Mesenchymal stem cell (in vitro differentiated cells and primary cell): ENCODE measurements around the gene CELA2B.
A peak's percentile ranks its signal among the peaks of the same experiment; 100 is the strongest.

ENCODE experiments used
- DNase-seq: peaks from one replicate; pipeline ENCODE4 v3.0.0-alpha.2; 2013
- H2AFZ ChIP-seq: one replicate; pipeline ENCODE4 v1.6.1; 2013; ENCODE audit warnings: low read depth, mild to moderate bottlenecking, control low read depth, inconsistent platforms, low read length, moderate library complexity
- H2AK5ac ChIP-seq: 2 replicates; pipeline ENCODE4 v1.6.1; 2013; ENCODE audit warnings: low read length, moderate library complexity, mild to moderate bottlenecking, inconsistent platforms; ENCODE audit not compliant: severe bottlenecking
- H2BK120ac ChIP-seq: one replicate; pipeline ENCODE4 v1.6.1; 2013; ENCODE audit warnings: low read depth, mild to moderate bottlenecking, inconsistent platforms, low read length, moderate library complexity
- H2BK12ac ChIP-seq, 2 experiments: one replicate each; pipeline ENCODE4 v1.6.1; 2013; ENCODE audit warnings: inconsistent platforms in 2 of 2, low read length in 2 of 2, mild to moderate bottlenecking in 2 of 2, moderate library complexity in 2 of 2, control low read depth in 1 of 2
- H2BK15ac ChIP-seq: one replicate; pipeline ENCODE4 v1.6.1; 2013; ENCODE audit warnings: mild to moderate bottlenecking, low read depth, inconsistent platforms; ENCODE audit not compliant: poor library complexity, severe bottlenecking
- H2BK5ac ChIP-seq: 2 replicates; pipeline ENCODE4 v1.6.1; 2013; ENCODE audit warnings: low read depth, mild to moderate bottlenecking, low read length, control low read depth, inconsistent platforms; ENCODE audit not compliant: poor library complexity, severe bottlenecking
- H3K14ac ChIP-seq, 2 experiments: one replicate each; pipeline ENCODE4 v1.6.1; 2013; ENCODE audit warnings: inconsistent platforms in 2 of 2, low read length in 2 of 2, control low read depth in 1 of 2, mild to moderate bottlenecking in 1 of 2, moderate library complexity in 1 of 2
- H3K18ac ChIP-seq, 2 experiments: one replicate each; pipeline ENCODE4 v1.6.1; 2013; ENCODE audit warnings: inconsistent platforms in 2 of 2, low read length in 2 of 2, control low read depth in 1 of 2, low read depth in 1 of 2, mild to moderate bottlenecking in 1 of 2
- H3K23ac ChIP-seq, 2 experiments: one replicate each; pipeline ENCODE4 v1.6.1; 2013; ENCODE audit warnings: inconsistent platforms in 2 of 2, low read length in 2 of 2, mild to moderate bottlenecking in 2 of 2, moderate library complexity in 2 of 2, control low read depth in 1 of 2
- H3K27ac ChIP-seq: 2 replicates; pipeline ENCODE4 v1.5.1; 2013; ENCODE audit warnings: mild to moderate bottlenecking, moderate library complexity, low read length, control low read depth, inconsistent platforms; ENCODE audit not compliant: poor library complexity, severe bottlenecking
- H3K27me3 ChIP-seq, 2 experiments: 2 replicates each; pipeline versions ENCODE4 v1.6.1 to v1.7.0; 2013; ENCODE audit warnings: low read length in 2 of 2, mild to moderate bottlenecking in 2 of 2, moderate library complexity in 2 of 2, control low read depth in 1 of 2, inconsistent platforms in 1 of 2; ENCODE audit not compliant: control insufficient read depth in 1 of 2, insufficient read depth in 1 of 2
- H3K36me3 ChIP-seq, 2 experiments: 2 replicates each; pipeline versions ENCODE4 v1.6.1 to v1.7.0; 2013; ENCODE audit warnings: low read length in 2 of 2, control low read depth in 1 of 2, inconsistent platforms in 1 of 2, low read depth in 1 of 2, mild to moderate bottlenecking in 1 of 2; ENCODE audit not compliant: insufficient read depth in 2 of 2, control insufficient read depth in 1 of 2
- H3K4ac ChIP-seq, 2 experiments: one replicate each; pipeline ENCODE4 v1.6.1; 2013; ENCODE audit warnings: inconsistent platforms in 2 of 2, low read length in 2 of 2, mild to moderate bottlenecking in 2 of 2, moderate library complexity in 2 of 2, control low read depth in 1 of 2, low read depth in 1 of 2
- H3K4me1 ChIP-seq: 2 replicates; pipeline ENCODE4 v1.6.1; 2013; ENCODE audit warnings: low read depth, low read length, control low read depth; ENCODE audit not compliant: control insufficient read depth, insufficient read depth
- H3K4me2 ChIP-seq: 2 replicates; pipeline ENCODE4 v1.6.1; 2013; ENCODE audit warnings: low read length, mild to moderate bottlenecking, inconsistent platforms; ENCODE audit not compliant: poor library complexity, severe bottlenecking
- H3K4me3 ChIP-seq, 2 experiments: 2 replicates each; pipeline versions ENCODE4 v1.5.1 to v1.7.0; 2013; ENCODE audit warnings: low read length in 2 of 2, mild to moderate bottlenecking in 2 of 2, control low read depth in 1 of 2, low read depth in 1 of 2; ENCODE audit not compliant: insufficient read depth in 1 of 2
- H3K79me1 ChIP-seq: replicated peaks from 2 replicates; pipeline ENCODE4 v1.6.1; 2013; ENCODE audit warnings: mild to moderate bottlenecking, control low read depth, low read length, inconsistent platforms; ENCODE audit not compliant: poor library complexity, severe bottlenecking
- H3K9ac ChIP-seq: 2 replicates; pipeline ENCODE4 v1.7.0; 2013; ENCODE audit warnings: mild to moderate bottlenecking, low read length, moderate library complexity
- H3K9me3 ChIP-seq: 2 replicates; pipeline ENCODE4 v1.7.0; 2013; ENCODE audit warnings: mild to moderate bottlenecking, low read length; ENCODE audit not compliant: control insufficient read depth
- H4K8ac ChIP-seq: one replicate; pipeline ENCODE4 v1.6.1; 2013; ENCODE audit warnings: inconsistent platforms, mild to moderate bottlenecking, low read length, moderate library complexity
- H4K91ac ChIP-seq: one replicate; pipeline ENCODE4 v1.6.1; 2013; ENCODE audit warnings: mild to moderate bottlenecking, low read length, inconsistent platforms
- WGBS: methylation state at CpG from one replicate; pipeline ENCODE4 v1.1.7; 2013; ENCODE audit warnings: mixed read lengths; 5-methylcytosine and 5-hydroxymethylcytosine counted together

Gene CELA2B

GRCh38 chr1:15472587-15472986, 3.3 kb upstream of the CELA2B start:
- no peak overlapping the region for H2BK15ac ChIP-seq
- H2AK5ac ChIP-seq = no peak overlapping the region
- no peak overlapping the region for H2BK5ac ChIP-seq
- H3K9me3 ChIP-seq = no peaks in the 10 kb centered on the region
- H3K27ac ChIP-seq = no peak overlapping the region
- no peak for DNase-seq
- no peaks in the 10 kb centered on the region for H3K4me1 ChIP-seq
- H3K4me2 ChIP-seq = no peak overlapping the region
- H2BK120ac ChIP-seq = no peak overlapping the region
- H2BK12ac ChIP-seq = no peak overlapping the region
- H3K27me3 ChIP-seq = peaks cover 0 to 5% of the 10 kb centered on the region in 2 experiments
- H3K9ac ChIP-seq = no peak overlapping the region
- no peak overlapping the region for H3K4me3 ChIP-seq
- no peak overlapping the region for H3K18ac ChIP-seq
- H4K91ac ChIP-seq = no peak overlapping the region
- no peaks in the 10 kb centered on the region for H3K79me1 ChIP-seq
- WGBS = 90% methylated on average over 11 of the region's 11 CpGs
- H3K36me3 ChIP-seq = no peaks in the 10 kb centered on the region
- H3K23ac ChIP-seq = peak overlapping the region in 1 of 2 experiments; percentile 40
- no peak overlapping the region for H2AFZ ChIP-seq
- no peak overlapping the region for H4K8ac ChIP-seq
- no peak overlapping the region for H3K4ac ChIP-seq
- H3K14ac ChIP-seq = no peak overlapping the region

DNA sequence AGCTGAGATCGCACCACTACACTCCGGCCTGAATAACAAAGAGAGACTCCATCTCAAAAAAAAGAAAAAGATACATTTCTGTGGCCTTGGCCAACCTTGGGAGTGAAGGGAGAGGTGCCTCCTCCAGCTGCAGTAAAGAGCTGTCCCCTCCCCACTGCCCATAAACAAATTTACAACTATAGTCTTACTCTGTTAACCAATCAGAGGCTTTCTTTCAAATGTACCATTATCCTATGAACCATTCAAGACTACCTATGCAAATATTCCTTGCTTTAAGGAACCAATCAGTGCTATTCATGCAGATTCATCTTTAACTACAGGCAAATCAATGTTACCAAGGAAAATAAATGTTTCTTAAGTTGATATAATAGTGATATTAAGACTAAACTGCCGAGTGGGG, 1.0 kb downstream of the CELA2B start:
- Histone ChIP-seq H3K14ac (no peak overlapping the region), H3K4me3 (no peak overlapping the region), H3K79me1 (no peaks in the 10 kb centered on the region), H4K91ac (no peak overlapping the region), H2BK120ac (no peak overlapping the region), H2AFZ (no peak overlapping the region), H2BK5ac (no peak overlapping the region), H3K9ac (no peak overlapping the region), H2BK12ac (no peak overlapping the region), H3K36me3 (no peaks in the 10 kb centered on the region), H3K9me3 (no peaks in the 10 kb centered on the region), H3K4me1 (no peaks in the 10 kb centered on the region), H3K18ac (no peak overlapping the region), H3K23ac (no peak overlapping the region), H3K4me2 (no peak overlapping the region), H2AK5ac (no peak overlapping the region), H3K4ac (no peak overlapping the region), H3K27me3 (no peaks in the 10 kb centered on the region), H4K8ac (no peak overlapping the region), H2BK15ac (no peak overlapping the region), H3K27ac (no peak overlapping the region)
- WGBS = 96% methylated on average over 3 of the region's 3 CpGs
- no peak for DNase-seq

DNA sequence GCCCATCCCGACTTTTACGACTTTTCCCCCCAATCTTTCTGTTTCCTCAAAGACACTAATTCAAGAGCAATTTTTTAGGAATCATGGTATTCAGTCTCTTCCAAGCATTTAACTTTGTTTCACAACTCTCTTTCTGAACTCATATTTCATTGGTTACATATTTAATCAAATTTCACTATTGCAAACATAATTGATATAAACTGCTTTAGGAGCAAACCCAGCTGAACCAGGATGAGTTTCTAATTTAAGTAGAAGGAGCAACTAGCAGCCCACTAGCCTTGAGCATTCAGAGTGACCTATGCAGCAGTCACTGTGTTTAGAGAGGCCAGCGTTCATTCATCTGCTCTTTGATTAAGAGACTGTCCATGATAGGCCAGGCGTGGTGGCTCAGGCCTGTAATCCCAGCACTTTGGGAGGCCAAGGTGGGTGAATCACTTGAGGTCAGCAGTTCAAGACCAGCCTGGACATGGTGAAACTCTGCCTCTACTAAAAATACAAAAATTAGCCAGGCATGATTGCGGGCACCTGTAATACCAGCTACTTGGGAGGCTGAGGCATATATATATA, 1.8 kb downstream of the CELA2B start:
- no peak for DNase-seq
- Histone ChIP-seq H3K36me3 (peaks cover 0 to 3% of the 10 kb centered on the region in 2 experiments), H3K79me1 (no peaks in the 10 kb centered on the region), H3K27ac (no peak overlapping the region), H2BK12ac (no peak overlapping the region), H2BK120ac (no peak overlapping the region), H4K91ac (no peak overlapping the region), H3K14ac (no peak overlapping the region), H4K8ac (no peak overlapping the region), H2AFZ (no peak overlapping the region), H3K23ac (no peak overlapping the region), H3K4ac (no peak overlapping the region), H3K9ac (no peak overlapping the region), H3K4me1 (no peaks in the 10 kb centered on the region), H3K18ac (no peak overlapping the region), H3K9me3 (no peaks in the 10 kb centered on the region), H3K4me3 (no peak overlapping the region), H2BK5ac (no peak overlapping the region), H2BK15ac (no peak overlapping the region), H3K4me2 (no peak overlapping the region), H3K27me3 (no peaks in the 10 kb centered on the region), H2AK5ac (no peak overlapping the region)
- 85% methylated on average over 4 of the region's 5 CpGs for WGBS

DNA sequence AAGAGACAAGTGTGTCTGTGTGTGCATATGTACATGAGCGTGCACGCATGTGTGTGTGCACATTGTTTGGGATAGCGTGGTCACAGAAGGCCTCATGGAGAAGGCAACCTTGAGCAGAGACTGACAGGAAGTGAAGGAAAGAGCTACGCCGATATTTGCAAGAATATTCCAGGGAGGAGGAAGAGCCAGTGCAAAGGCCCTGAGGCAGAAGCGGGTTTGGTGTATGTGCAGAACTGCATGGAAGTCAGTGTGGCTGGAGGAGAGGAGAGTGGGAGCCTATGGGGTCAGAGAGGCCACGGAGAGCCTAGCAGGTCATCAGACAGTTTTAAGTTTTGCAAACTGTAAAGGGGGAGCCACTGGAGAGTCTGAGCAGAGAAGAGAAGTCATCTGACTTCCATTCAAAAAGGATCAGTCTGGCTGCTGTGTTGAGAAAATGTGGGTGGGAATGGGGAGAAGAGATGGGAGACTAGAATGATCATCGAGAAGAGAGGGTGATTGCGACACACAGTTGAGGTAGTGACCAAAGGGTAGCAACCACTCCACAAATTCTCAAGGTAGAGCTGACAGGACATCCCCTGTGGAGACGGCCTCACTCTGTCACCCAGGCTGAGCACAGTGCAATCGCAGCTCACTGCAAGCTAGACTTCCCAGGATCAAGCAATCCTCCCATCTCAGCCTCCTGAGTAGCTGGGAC, 3.9 kb downstream of the CELA2B start:
- H2AFZ ChIP-seq = no peak overlapping the region
- H3K14ac ChIP-seq = no peak overlapping the region
- no peak overlapping the region for H2AK5ac ChIP-seq
- no peak overlapping the region for H3K18ac ChIP-seq
- H2BK15ac ChIP-seq = no peak overlapping the region
- H2BK5ac ChIP-seq = no peak overlapping the region
- no peak overlapping the region for H3K4me2 ChIP-seq
- H3K79me1 ChIP-seq = no peaks in the 10 kb centered on the region
- H3K9me3 ChIP-seq = no peaks in the 10 kb centered on the region
- H2BK12ac ChIP-seq = no peak overlapping the region
- no peak overlapping the region for H3K27ac ChIP-seq
- H3K23ac ChIP-seq = no peak overlapping the region
- no peak overlapping the region for H2BK120ac ChIP-seq
- H4K8ac ChIP-seq = no peak overlapping the region
- WGBS = 93% methylated on average over 10 of the region's 11 CpGs
- H3K4ac ChIP-seq = no peak overlapping the region
- no peaks in the 10 kb centered on the region for H3K27me3 ChIP-seq
- no peak overlapping the region for H3K4me3 ChIP-seq
- no peaks in the 10 kb centered on the region for H3K4me1 ChIP-seq
- H4K91ac ChIP-seq = no peak overlapping the region
- H3K36me3 ChIP-seq = peaks cover 0 to 3% of the 10 kb centered on the region in 2 experiments
- H3K9ac ChIP-seq = no peak overlapping the region
- DNase-seq = no peak
